Endothelial cell (in vitro differentiated cells): ENCODE measurements around the gene ARVCF. TPM values are rescaled to one million over a fixed set of nuclear protein-coding genes. Genes with fewer than 3 reads are reported as not detected.

ENCODE experiments used
- DNase-seq: peaks from one replicate; pipeline ENCODE4 v3.0.0; 2021; ENCODE audit warnings: low spot score
- H3K27ac Mint-ChIP-seq: one replicate; pipeline ENCODE4 v1.8.0; 2021; ENCODE audit warnings: mixed read lengths, inconsistent platforms; ENCODE audit not compliant: unreplicated experiment
- H3K27me3 Mint-ChIP-seq: one replicate; pipeline ENCODE4 v1.8.0; 2021; ENCODE audit warnings: mild to moderate bottlenecking, moderate library complexity, mixed read lengths, inconsistent platforms; ENCODE audit not compliant: unreplicated experiment
- H3K36me3 Mint-ChIP-seq: one replicate; pipeline ENCODE4 v1.8.0; 2021; ENCODE audit warnings: mild to moderate bottlenecking, low read depth, mixed read lengths, inconsistent platforms; ENCODE audit not compliant: unreplicated experiment
- H3K4me1 Mint-ChIP-seq: one replicate; pipeline ENCODE4 v1.8.0; 2021; ENCODE audit warnings: mild to moderate bottlenecking, mixed read lengths, inconsistent platforms; ENCODE audit not compliant: unreplicated experiment
- H3K4me3 Mint-ChIP-seq: one replicate; pipeline ENCODE4 v1.8.0; 2021; ENCODE audit warnings: mild to moderate bottlenecking, mixed read lengths, inconsistent platforms; ENCODE audit not compliant: unreplicated experiment
- H3K9me3 Mint-ChIP-seq: one replicate; pipeline ENCODE4 v1.8.0; 2021; ENCODE audit warnings: mixed read lengths, inconsistent platforms; ENCODE audit not compliant: unreplicated experiment
- CTCF ChIP-seq: fragments of 200-600 bp; sonication (generic); IDR thresholded peaks from one replicate; pipeline ENCODE4 v1.5.0; 2021; ENCODE audit warnings: antibody characterized with exemption; ENCODE audit not compliant: unreplicated experiment
- total RNA-seq: library from RNA; stranded (reverse); fragmentation: NEBNext Ultra II Directional; extraction: Animal tissue kit (Norgen Biotek cat#: 25700); gene quantifications from one replicate; pipeline ENCODE4 v1.2.1, GENCODE V29; 2021; ENCODE audit not compliant: unreplicated experiment

Gene ARVCF
- total RNA-seq, 1 donor from 2014 or later = 67.3 TPM

- no peak for DNase-seq
- Mint-ChIP-seq H3K27me3 (peaks cover 2% of the 10 kb centered on the region), H3K9me3 (peaks cover 11% of the 10 kb centered on the region), H3K36me3 (peaks cover 17% of the 10 kb centered on the region), H3K4me1 (no peaks in the 10 kb centered on the region), H3K27ac (no peak overlapping the region), H3K4me3 (no peak overlapping the region)
- TF ChIP-seq CTCF = no peak
These were observed 85.1 kb downstream of the ARVCF start for GRCh38 chr22:19931514-19931913.

GRCh38 chr22:19930551-19931486 lies 85.8 kb downstream of the ARVCF start:
- peak overlapping the region; percentile 59 for H3K4me3 Mint-ChIP-seq
- H3K36me3 Mint-ChIP-seq = peaks cover 11% of the 10 kb centered on the region
- H3K9me3 Mint-ChIP-seq = peaks cover 4% of the 10 kb centered on the region
- no peak for DNase-seq
- no peaks in the 10 kb centered on the region for H3K4me1 Mint-ChIP-seq
- peaks cover 2% of the 10 kb centered on the region for H3K27me3 Mint-ChIP-seq
- no peak overlapping the region for H3K27ac Mint-ChIP-seq
- TF ChIP-seq CTCF = no peak

GRCh38 chr22:19929586-19930550 lies 86.8 kb downstream of the ARVCF start:
- no peaks in the 10 kb centered on the region for H3K4me1 Mint-ChIP-seq
- H3K27me3 Mint-ChIP-seq = no peaks in the 10 kb centered on the region
- H3K4me3 Mint-ChIP-seq = no peak overlapping the region
- DNase-seq = no peak
- TF ChIP-seq CTCF = no peak
- H3K9me3 Mint-ChIP-seq = no peaks in the 10 kb centered on the region
- H3K27ac Mint-ChIP-seq = no peak overlapping the region
- H3K36me3 Mint-ChIP-seq = peaks cover 2% of the 10 kb centered on the region

- no peak for DNase-seq
- H3K9me3 Mint-ChIP-seq = no peaks in the 10 kb centered on the region
- TF ChIP-seq CTCF = no peak
- H3K27me3 Mint-ChIP-seq = no peaks in the 10 kb centered on the region
- no peaks in the 10 kb centered on the region for H3K4me1 Mint-ChIP-seq
- no peak overlapping the region for H3K27ac Mint-ChIP-seq
- no peak overlapping the region for H3K4me3 Mint-ChIP-seq
- peaks cover 2% of the 10 kb centered on the region for H3K36me3 Mint-ChIP-seq
These were observed 88.4 kb downstream of the ARVCF start for GRCh38 chr22:19928207-19928606.
